HepG2 (cell line): ENCODE measurements around the gene ADGRG6. TPM values are rescaled to one million over a fixed set of nuclear protein-coding genes. Genes with fewer than 3 reads are reported as not detected.

Experiments
- AGO1 ChIP-seq: fragments of 200-400 bp; formaldehyde crosslinking; IDR thresholded peaks from 2 replicates; pipeline ENCODE4 v1.6.1; 2017; ENCODE audit warnings: mild to moderate bottlenecking, low read depth, low read length, moderate library complexity; ENCODE audit not compliant: poor library complexity, severe bottlenecking
- ATF2 ChIP-seq: sonication (generic); formaldehyde crosslinking; IDR thresholded peaks from 2 replicates; pipeline ENCODE4 v1.4.0; 2020; ENCODE audit warnings: missing genetic modification reagents
- ATF5 ChIP-seq: sonication (generic); formaldehyde crosslinking; IDR thresholded peaks from 2 replicates; pipeline ENCODE4 v1.4.0; 2020; ENCODE audit warnings: mild to moderate bottlenecking, low read depth, missing genetic modification reagents
- ETV5 ChIP-seq: IDR thresholded peaks from 2 replicates; pipeline ENCODE4 v1.6.1; 2018; ENCODE audit warnings: missing biosample characterization, missing genetic modification reagents, inconsistent platforms, borderline replicate concordance
- MBD4 ChIP-seq: IDR thresholded peaks from 2 replicates; pipeline ENCODE4 v1.6.1; 2012; ENCODE audit warnings: low read length, inconsistent platforms, borderline replicate concordance
- MEF2D ChIP-seq: sonication (generic); formaldehyde crosslinking; IDR thresholded peaks from 2 replicates; pipeline ENCODE4 v1.5.1; 2020; ENCODE audit warnings: mild to moderate bottlenecking, missing genetic modification reagents
- MZF1 ChIP-seq: sonication (generic); formaldehyde crosslinking; IDR thresholded peaks from 2 replicates; pipeline ENCODE4 v1.8.1; 2023; ENCODE audit warnings: mild to moderate bottlenecking, missing genetic modification reagents, borderline replicate concordance
- SAP130 ChIP-seq: IDR thresholded peaks from 2 replicates; pipeline ENCODE4 v1.6.1; 2016; ENCODE audit warnings: low read depth
- SIX1 ChIP-seq: sonication (generic); formaldehyde crosslinking; IDR thresholded peaks from 2 replicates; pipeline ENCODE4 v1.4.0; 2020; ENCODE audit warnings: missing genetic modification reagents, borderline replicate concordance
- SP5 ChIP-seq: IDR thresholded peaks from 2 replicates; pipeline ENCODE4 v1.6.1; 2016; ENCODE audit warnings: low read depth, borderline replicate concordance
- ZBTB1 ChIP-seq: sonication (generic); formaldehyde crosslinking; IDR thresholded peaks from 2 replicates; pipeline ENCODE4 v1.4.0; 2020; ENCODE audit warnings: missing genetic modification reagents, borderline replicate concordance
- ZNF12 ChIP-seq: sonication (generic); formaldehyde crosslinking; IDR thresholded peaks from 2 replicates; pipeline ENCODE4 v1.5.0; 2020; ENCODE audit warnings: missing genetic modification reagents
- ZNF276 ChIP-seq: sonication (generic); formaldehyde crosslinking; IDR thresholded peaks from 2 replicates; pipeline ENCODE4 v1.4.0; 2020; ENCODE audit warnings: mild to moderate bottlenecking, low read depth, missing genetic modification reagents
- ZNF280B ChIP-seq: sonication (generic); formaldehyde crosslinking; IDR thresholded peaks from 2 replicates; pipeline ENCODE4 v1.5.0; 2020; ENCODE audit warnings: missing genetic modification reagents, mild to moderate bottlenecking, borderline replicate concordance
- ZNF318 ChIP-seq: sonication (generic); formaldehyde crosslinking; IDR thresholded peaks from 2 replicates; pipeline ENCODE4 v1.4.0; 2020; ENCODE audit warnings: mild to moderate bottlenecking, missing genetic modification reagents
- ZNF777 ChIP-seq: sonication (generic); formaldehyde crosslinking; IDR thresholded peaks from 2 replicates; pipeline ENCODE4 v1.4.0; 2020; ENCODE audit warnings: missing genetic modification reagents
- polyA plus RNA-seq, 8 experiments: library from polyadenylated mRNA; depleted of rRNA in 3 of 8; stranded (reverse) in 7 of 8; unstranded in 1 of 8; fragments of >200 nt; fragmentation: Illumina TruSeq in 4 of 8; extraction: Trizol in 4 of 8; gene quantifications; 2 replicates each; pipeline versions ENCODE4 v1.2.1 to v1.2.3, GENCODE V29; 2011 to 2016; ENCODE audit warnings: low read depth in 4 of 8, missing spikeins in 1 of 8, mixed read lengths in 1 of 8; ENCODE audit not compliant: insufficient read depth in 1 of 8
- total RNA-seq, 5 experiments: library from RNA; depleted of rRNA; stranded (reverse); fragments of >200 nt; fragmentation: Illumina TruSeq; extraction: Trizol; gene quantifications; 2 replicates each; pipeline ENCODE4 v1.2.3, GENCODE V29; 2016; ENCODE audit warnings: low read depth in 1 of 5

ADGRG6 gene
- total and polyA plus RNA-seq, 2 of the 13 experiments (the other 11 are each of a cell fraction or from before 2014, with no cell fraction given), result 129 to 249 TPM

- TF ChIP-seq ZNF318 (CRISPR knock-in tag) (no peak), MBD4 (peak; percentile 89; the same call in 1 of the 2 replicates), ZBTB1 (CRISPR knock-in tag) (no peak), SAP130 (CRISPR knock-in tag) (peak; percentile 89), SIX1 (CRISPR knock-in tag) (peak; percentile 86), ETV5 (peak; percentile 83; the same call in 1 of the 2 replicates), MEF2D (no peak; the same call in 1 of the 2 replicates), ZNF276 (CRISPR knock-in tag) (no peak), ATF5 (no peak), MZF1 (CRISPR knock-in tag) (no peak), ATF2 (CRISPR knock-in tag) (peak; percentile 81), SP5 (CRISPR knock-in tag) (peak; percentile 99), AGO1 (no peak), ZNF12 (CRISPR knock-in tag) (no peak), ZNF777 (no peak), ZNF280B (CRISPR knock-in tag) (no peak)
Measured at GRCh38 chr6:142331075-142331551, 29.3 kb downstream of the ADGRG6 start (continued).
